T-helper 1 cell treated with Interleukin-12 subunit alpha and Interleukin-12 subunit beta and Interleukin-4 antibody, amounts not matched to agents 30 ng/mL and 1 ng/mL, for 36 hours (primary cell): ENCODE data around the gene ARHGAP26. TPM values are rescaled to one million over a fixed set of nuclear protein-coding genes. Genes with fewer than 3 reads are reported as not detected.

Experiments used
- intact Hi-C: fragments of 100-400 bp; cut with micrococcal nuclease; formaldehyde crosslinking; loops from one replicate; pipeline ENCODE4 v1.15.1; 2024
- total RNA-seq: library from RNA; stranded (reverse); gene quantifications from 2 replicates; pipeline ENCODE4 v1.2.3, GENCODE V29; 2022

The ARHGAP26 gene
- total RNA-seq, 1 donor from 2014 or later = 31.8 TPM

- intact Hi-C loops = no loop called here
Measured at GRCh38 chr5:143147902-143148301, 377.7 kb downstream of the ARHGAP26 start.

- intact Hi-C loops = no loop called here
Measured at GRCh38 chr5:143148771-143149170, 378.6 kb downstream of the ARHGAP26 start.

- intact Hi-C loops = no loop called here
Measured at GRCh38 chr5:143149759-143150158, 379.6 kb downstream of the ARHGAP26 start.

GRCh38 chr5:143151056-143151700 lies 381.0 kb downstream of the ARHGAP26 start:
- intact Hi-C loops = no loop called here

GRCh38 chr5:143152445-143152844 lies 382.3 kb downstream of the ARHGAP26 start:
- intact Hi-C loops = no loop called here

GRCh38 chr5:143153332-143154119 lies 383.3 kb downstream of the ARHGAP26 start:
- intact Hi-C loops = no loop called here

- intact Hi-C loops = no loop called here
Measured at GRCh38 chr5:143154510-143155370, 384.6 kb downstream of the ARHGAP26 start.

GRCh38 chr5:143155455-143155854 lies 385.3 kb downstream of the ARHGAP26 start:
- intact Hi-C loops = no loop called here

- intact Hi-C loops = no loop called here
Measured at GRCh38 chr5:143156086-143156485, 385.9 kb downstream of the ARHGAP26 start.

GRCh38 chr5:143156572-143156971 lies 386.4 kb downstream of the ARHGAP26 start:
- intact Hi-C loops = no loop called here

- intact Hi-C loops = no loop called here
Measured at GRCh38 chr5:143159031-143159430, 388.9 kb downstream of the ARHGAP26 start.

GRCh38 chr5:143161885-143162540 lies 391.8 kb downstream of the ARHGAP26 start:
- intact Hi-C loops = no loop called here

GRCh38 chr5:143162810-143163209 lies 392.6 kb downstream of the ARHGAP26 start:
- intact Hi-C loops = no loop called here

GRCh38 chr5:143164557-143164956 lies 394.4 kb downstream of the ARHGAP26 start:
- intact Hi-C loops = no loop called here

GRCh38 chr5:143165049-143165880 lies 395.1 kb downstream of the ARHGAP26 start:
- intact Hi-C loops = no loop called here

GRCh38 chr5:143166090-143166489 lies 395.9 kb downstream of the ARHGAP26 start:
- intact Hi-C loops = no loop called here

GRCh38 chr5:143166661-143167420 lies 396.7 kb downstream of the ARHGAP26 start:
- intact Hi-C loops = no loop called here

GRCh38 chr5:143168171-143168741 lies 398.1 kb downstream of the ARHGAP26 start:
- intact Hi-C loops = no loop called here
